Measurements from ENCODE around the gene SLC35A5. TPM values are rescaled to one million over a fixed set of nuclear protein-coding genes. Genes with fewer than 3 reads are reported as not detected.

SLC35A5 gene
- total RNA-seq, 1 experiment from 2014 or later, result 39.2 TPM

DNA sequence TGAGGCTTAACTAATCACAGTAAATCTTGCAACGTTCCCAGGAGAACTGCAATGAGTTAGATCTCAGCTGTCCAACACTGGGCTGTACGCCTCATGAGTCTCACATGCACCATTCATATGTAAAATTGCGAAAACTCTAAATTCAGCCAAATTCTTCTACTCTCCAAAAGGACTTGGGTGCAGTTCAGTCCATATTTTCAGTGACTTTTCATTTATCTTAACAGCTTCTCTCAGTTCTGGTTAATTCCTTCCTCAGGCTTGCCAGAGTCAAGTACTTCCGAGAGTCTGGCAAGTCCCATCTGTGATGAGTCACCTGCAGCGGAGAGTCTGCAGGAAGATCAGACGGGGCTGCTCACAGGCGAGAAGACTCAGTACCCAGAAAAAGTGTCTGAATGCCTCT lies 67.6 kb downstream of the SLC35A5 start:
- DNase-seq (ENCODE audit: low spot score) (no peak), ATAC-seq (peak; percentile 45)
- no peak for TF ChIP-seq GABPB1 (CRISPR knock-in tag; IDR thresholded peaks at IDR 0.05)
- TF ChIP-seq ZNF416 (CRISPR knock-in tag; IDR thresholded peaks at IDR 0.05), result no peak
- TF ChIP-seq PRDM15 (CRISPR knock-in tag; IDR thresholded peaks at IDR 0.05), result no peak
- no peak for TF ChIP-seq CBFB (CRISPR knock-in tag; IDR thresholded peaks at IDR 0.05; ENCODE audit: low read depth)
- TF ChIP-seq ZNF671 (CRISPR knock-in tag; IDR thresholded peaks at IDR 0.05), result no peak
- TF ChIP-seq ZNF219 (CRISPR knock-in tag; IDR thresholded peaks at IDR 0.05; ENCODE audit: borderline replicate concordance), result no peak
- TF ChIP-seq ZNF423 (CRISPR knock-in tag; IDR thresholded peaks at IDR 0.05), result no peak
- no peak for TF ChIP-seq ZBTB21 (CRISPR knock-in tag; IDR thresholded peaks at IDR 0.05; ENCODE audit: borderline replicate concordance)
- TF ChIP-seq ZBTB43 (CRISPR knock-in tag; IDR thresholded peaks at IDR 0.05), result no peak
- TF ChIP-seq FOXP4 (CRISPR knock-in tag; IDR thresholded peaks at IDR 0.05), result no peak
- TF ChIP-seq, protein P1, sequence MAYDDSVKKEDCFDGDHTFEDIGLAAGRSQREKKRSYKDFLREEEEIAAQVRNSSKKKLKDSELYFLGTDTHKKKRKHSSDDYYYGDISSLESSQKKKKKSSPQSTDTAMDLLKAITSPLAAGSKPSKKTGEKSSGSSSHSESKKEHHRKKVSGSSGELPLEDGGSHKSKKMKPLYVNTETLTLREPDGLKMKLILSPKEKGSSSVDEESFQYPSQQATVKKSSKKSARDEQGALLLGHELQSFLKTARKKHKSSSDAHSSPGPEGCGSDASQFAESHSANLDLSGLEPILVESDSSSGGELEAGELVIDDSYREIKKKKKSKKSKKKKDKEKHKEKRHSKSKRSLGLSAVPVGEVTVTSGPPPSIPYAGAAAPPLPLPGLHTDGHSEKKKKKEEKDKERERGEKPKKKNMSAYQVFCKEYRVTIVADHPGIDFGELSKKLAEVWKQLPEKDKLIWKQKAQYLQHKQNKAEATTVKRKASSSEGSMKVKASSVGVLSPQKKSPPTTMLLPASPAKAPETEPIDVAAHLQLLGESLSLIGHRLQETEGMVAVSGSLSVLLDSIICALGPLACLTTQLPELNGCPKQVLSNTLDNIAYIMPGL (CRISPR knock-in tag; IDR thresholded peaks at IDR 0.05), result no peak
- no peak for TF ChIP-seq CREB1 (CRISPR knock-in tag; IDR thresholded peaks at IDR 0.05)
- no peak for TF ChIP-seq OVOL2 (CRISPR knock-in tag; IDR thresholded peaks at IDR 0.05; ENCODE audit: borderline replicate concordance)
- TF ChIP-seq ZNF263 (CRISPR knock-in tag; IDR thresholded peaks at IDR 0.05; ENCODE audit: low read depth), result no peak
- TF ChIP-seq ZNF396 (CRISPR knock-in tag; IDR thresholded peaks at IDR 0.05; ENCODE audit: borderline replicate concordance), result no peak
- no peak for TF ChIP-seq MAX (CRISPR knock-in tag; IDR thresholded peaks at IDR 0.05)
- no peak for TF ChIP-seq FOXP1 (CRISPR knock-in tag; IDR thresholded peaks at IDR 0.05; ENCODE audit: borderline replicate concordance)
- Mint-ChIP-seq H3K27ac (peak overlapping the region; percentile 9; the same call in 1 of the 2 replicates), H3K4me3 (no peak overlapping the region), H3K36me3 (no peaks in the 10 kb centered on the region), H3K27me3 (ENCODE audit: low read depth) (no peaks in the 10 kb centered on the region), H3K4me1 (peaks cover 51% of the 10 kb centered on the region), H3K9me3 (no peaks in the 10 kb centered on the region)
- ChIA-PET CTCF (interaction anchor here (1.6 kb wide), 1 partner anchor 13 kb away, joined by 7 read pairs; no protein-coding TSS in a partner anchor), POLR2A (no interaction called here)

GRCh38 chr3:112631257-112631656 lies 69.4 kb downstream of the SLC35A5 start:
- Mint-ChIP-seq H3K9me3 (no peaks in the 10 kb centered on the region), H3K27ac (no peak overlapping the region; the same call in 1 of the 2 replicates), H3K4me1 (peaks cover 64% of the 10 kb centered on the region), H3K36me3 (no peaks in the 10 kb centered on the region), H3K4me3 (no peak overlapping the region), H3K27me3 (ENCODE audit: low read depth) (no peaks in the 10 kb centered on the region)
- ChIA-PET POLR2A (no interaction called here), CTCF (interaction anchor here (0.7 to 1.5 kb wide), 2 partner anchors 70 to 103 kb away, joined by 3 to 4 read pairs; partner anchors contain the start of genes ATG3 and SLC35A5)
- DNase-seq (ENCODE audit: low spot score) (no peak), ATAC-seq (no peak)
- TF ChIP-seq ZNF425 (CRISPR knock-in tag; conservative IDR thresholded peaks at IDR 0.05) (no peak), ETV6 (CRISPR knock-in tag; IDR thresholded peaks at IDR 0.05) (no peak), ZNF121 (CRISPR knock-in tag; IDR thresholded peaks at IDR 0.05) (no peak), MLX (CRISPR knock-in tag; IDR thresholded peaks at IDR 0.05) (no peak), FOXK1 (CRISPR knock-in tag; IDR thresholded peaks at IDR 0.05) (no peak)
- TF ChIP-seq, protein P2, sequence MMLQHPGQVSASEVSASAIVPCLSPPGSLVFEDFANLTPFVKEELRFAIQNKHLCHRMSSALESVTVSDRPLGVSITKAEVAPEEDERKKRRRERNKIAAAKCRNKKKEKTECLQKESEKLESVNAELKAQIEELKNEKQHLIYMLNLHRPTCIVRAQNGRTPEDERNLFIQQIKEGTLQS (CRISPR knock-in tag; conservative IDR thresholded peaks at IDR 0.05), result no peak
